SK-N-SH (cell line): ENCODE data around the gene RNF169. TPM values are rescaled to one million over a fixed set of nuclear protein-coding genes. Genes with fewer than 3 reads are reported as not detected.

Experiments
- CTCF ChIA-PET: fragments of 300-600, 350-600 bp; formaldehyde crosslinking; extraction: SDS; loops from one replicate; lab custom pipeline; 2021; lab: Yijun Ruan, JAX
- POLR2A ChIA-PET: fragments of 350-600 bp; sonication (Branson Sonifier 250); formaldehyde crosslinking; extraction: SDS; loops from one replicate; lab custom pipeline; 2020; ENCODE audit warnings: antibody characterized with exemption, inconsistent platforms; lab: Yijun Ruan, JAX
- DNase-seq: peaks from one replicate; pipeline ENCODE4 v3.0.0; 2012
- H2AFZ ChIP-seq: fragments of 200-600 bp; sonication (generic); 2 replicates; pipeline ENCODE4 v1.8.1; 2016; ENCODE audit warnings: antibody characterized with exemption, mild to moderate bottlenecking, low read depth
- H3F3A ChIP-seq: fragments of 200-600 bp; sonication (generic); replicated peaks from 2 replicates; pipeline ENCODE3; 2016; ENCODE audit warnings: antibody characterized with exemption, mild to moderate bottlenecking; ENCODE audit not compliant: insufficient read depth
- H3K27ac ChIP-seq, 2 experiments: fragments of 200-500 bp in 1 of 2; fragments of 200-600 bp in 1 of 2; sonication (Bioruptor generic) in 1 of 2; sonication (generic), shearing (Covaris generic) in 1 of 2; 2 replicates each; pipeline versions ENCODE4 v1.5.1 to v1.6.1; 2014 to 2016; ENCODE audit warnings: low read depth in 2 of 2, inconsistent platforms in 1 of 2, low read length in 1 of 2, mild to moderate bottlenecking in 1 of 2, mixed read lengths in 1 of 2
- H3K27me3 ChIP-seq: fragments of 200-600 bp; sonication (generic), shearing (Covaris generic); 2 replicates; pipeline ENCODE4 v1.6.1; 2016; ENCODE audit warnings: mixed run types; ENCODE audit not compliant: insufficient read depth
- H3K36me3 ChIP-seq, 2 experiments: fragments of 200-500 bp in 1 of 2; fragments of 200-600 bp in 1 of 2; sonication (Bioruptor generic) in 1 of 2; sonication (generic) in 1 of 2; replicated peaks in 1 of 2; 2 replicates each; pipeline versions ENCODE3 to v1.5.1; 2014 to 2016; ENCODE audit warnings: low read length in 1 of 2, mild to moderate bottlenecking in 1 of 2; ENCODE audit not compliant: insufficient read depth in 2 of 2, control insufficient read depth in 1 of 2
- H3K4me1 ChIP-seq, 2 experiments: fragments of 200-500 bp in 1 of 2; fragments of 200-600 bp in 1 of 2; sonication (Bioruptor generic) in 1 of 2; sonication (generic), shearing (Covaris generic) in 1 of 2; 2 replicates each; pipeline versions ENCODE4 v1.5.1 to v1.6.1; 2014 to 2016; ENCODE audit warnings: low read depth in 1 of 2, low read length in 1 of 2, mixed run types in 1 of 2; ENCODE audit not compliant: insufficient read depth in 2 of 2, control insufficient read depth in 1 of 2
- H3K4me2 ChIP-seq: fragments of 200-600 bp; sonication (generic), shearing (Covaris generic); 2 replicates; pipeline ENCODE4 v1.6.1; 2017; ENCODE audit warnings: mixed run types
- H3K4me3 ChIP-seq, 2 experiments: fragments of 200-500 bp in 1 of 2; fragments of 200-600 bp in 1 of 2; sonication (Bioruptor generic) in 1 of 2; sonication (generic), shearing (Covaris generic) in 1 of 2; 2 replicates each; pipeline versions ENCODE4 v1.5.1 to v1.8.1; 2014 to 2016; ENCODE audit warnings: low read depth in 2 of 2, inconsistent platforms in 1 of 2, low read length in 1 of 2, mild to moderate bottlenecking in 1 of 2, mixed read lengths in 1 of 2, moderate library complexity in 1 of 2
- H3K79me2 ChIP-seq: fragments of 200-600 bp; sonication (generic); 2 replicates; pipeline ENCODE4 v1.8.1; 2017; ENCODE audit warnings: mild to moderate bottlenecking; ENCODE audit not compliant: insufficient read depth
- H3K9ac ChIP-seq: fragments of 200-600 bp; sonication (generic); 2 replicates; pipeline ENCODE4 v1.6.1; 2017; ENCODE audit warnings: mixed run types
- H3K9me2 ChIP-seq: fragments of 200-600 bp; sonication (generic); 2 replicates; pipeline ENCODE4 v1.6.1; 2017; ENCODE audit warnings: mixed run types
- H3K9me3 ChIP-seq: fragments of 200-600 bp; sonication (generic); 2 replicates; pipeline ENCODE4 v1.6.1; 2017; ENCODE audit warnings: mixed run types, mild to moderate bottlenecking, moderate library complexity
- H4K20me1 ChIP-seq: fragments of 200-600 bp; sonication (generic); 2 replicates; pipeline ENCODE4 v1.6.1; 2017; ENCODE audit warnings: mild to moderate bottlenecking, mixed run types; ENCODE audit not compliant: insufficient read depth
- ELF1 ChIP-seq: IDR thresholded peaks from 2 replicates; pipeline ENCODE4 v1.4.0; 2012
- EP300 ChIP-seq, 2 experiments: IDR thresholded peaks; 2 replicates each; pipeline versions ENCODE4 v1.4.0 to v1.6.1; 2012; ENCODE audit warnings: borderline replicate concordance in 1 of 2, low read depth in 1 of 2, low read length in 1 of 2
- EZH2phosphoT487 ChIP-seq: fragments of 200-600 bp; sonication (generic); IDR thresholded peaks from 2 replicates; pipeline ENCODE4 v1.6.1; 2017; ENCODE audit warnings: low read depth, mixed run types, mild to moderate bottlenecking, antibody characterized with exemption, moderate library complexity, borderline replicate concordance
- FOSL2 ChIP-seq: IDR thresholded peaks from 2 replicates; pipeline ENCODE4 v1.4.0; 2012; ENCODE audit warnings: low read depth, mild to moderate bottlenecking, moderate library complexity, borderline replicate concordance
- FOXM1 ChIP-seq: IDR thresholded peaks from 2 replicates; pipeline ENCODE4 v1.4.0; 2012; ENCODE audit warnings: low read depth, mild to moderate bottlenecking
- GATA2 ChIP-seq: sonication (generic); formaldehyde crosslinking; IDR thresholded peaks from 2 replicates; pipeline ENCODE4 v1.5.0; 2020; ENCODE audit warnings: mild to moderate bottlenecking, missing genetic modification reagents
- NFIC ChIP-seq: IDR thresholded peaks from 2 replicates; pipeline ENCODE4 v1.4.0; 2012; ENCODE audit warnings: borderline replicate concordance
- NRF1 ChIP-seq: IDR thresholded peaks from 2 replicates; pipeline ENCODE4 v1.6.1; 2012; ENCODE audit warnings: low read depth, mild to moderate bottlenecking, low read length
- POLR2AphosphoS5 ChIP-seq: IDR thresholded peaks from 2 replicates; pipeline ENCODE4 v1.6.1; 2012; ENCODE audit warnings: low read depth, low read length
- RFX5 ChIP-seq: IDR thresholded peaks from 2 replicates; pipeline ENCODE4 v1.6.1; 2012; ENCODE audit warnings: mild to moderate bottlenecking, improper control_type of control experiment, low read length
- SIN3A ChIP-seq: IDR thresholded peaks from 2 replicates; pipeline ENCODE4 v1.6.1; 2012; ENCODE audit warnings: low read depth, mild to moderate bottlenecking, low read length, moderate library complexity, borderline replicate concordance
- SMC3 ChIP-seq: IDR thresholded peaks from 2 replicates; pipeline ENCODE4 v1.6.1; 2012; ENCODE audit warnings: low read depth, low read length, improper control_type of control experiment
- TCF12 ChIP-seq: IDR thresholded peaks from 2 replicates; pipeline ENCODE4 v1.4.0; 2012
- WGBS: methylation state at CpG from one replicate; pipeline ENCODE4 v1.1.6; 2017; ENCODE audit warnings: low lambda C conversion rate; 5-methylcytosine and 5-hydroxymethylcytosine counted together
- polyA plus RNA-seq, 3 experiments: library from polyadenylated mRNA; depleted of rRNA; stranded (reverse); fragments of >200 nt; gene quantifications; 2 replicates each; pipeline ENCODE4 v1.2.3, GENCODE V29; 2012
- TF ChIP-seq, protein P1 (sequence below): IDR thresholded peaks from 2 replicates; pipeline ENCODE4 v1.6.1; 2012; ENCODE audit warnings: mild to moderate bottlenecking, low read depth, low read length, moderate library complexity
- TF ChIP-seq, protein P2 (sequence below): IDR thresholded peaks from 2 replicates; pipeline ENCODE4; 2012
- TF ChIP-seq, protein P3 (sequence below): IDR thresholded peaks from 2 replicates; pipeline ENCODE4 v1.4.0; 2012; ENCODE audit warnings: low read depth, borderline replicate concordance
- TF ChIP-seq, protein P4 (sequence below): IDR thresholded peaks from 2 replicates; pipeline ENCODE4 v1.4.0; 2012; ENCODE audit warnings: low read depth, borderline replicate concordance

RNF169 gene
- polyA plus RNA-seq, 1 of the 3 experiments (the other 2 are of a cell fraction) = 2.2 TPM

DNA sequence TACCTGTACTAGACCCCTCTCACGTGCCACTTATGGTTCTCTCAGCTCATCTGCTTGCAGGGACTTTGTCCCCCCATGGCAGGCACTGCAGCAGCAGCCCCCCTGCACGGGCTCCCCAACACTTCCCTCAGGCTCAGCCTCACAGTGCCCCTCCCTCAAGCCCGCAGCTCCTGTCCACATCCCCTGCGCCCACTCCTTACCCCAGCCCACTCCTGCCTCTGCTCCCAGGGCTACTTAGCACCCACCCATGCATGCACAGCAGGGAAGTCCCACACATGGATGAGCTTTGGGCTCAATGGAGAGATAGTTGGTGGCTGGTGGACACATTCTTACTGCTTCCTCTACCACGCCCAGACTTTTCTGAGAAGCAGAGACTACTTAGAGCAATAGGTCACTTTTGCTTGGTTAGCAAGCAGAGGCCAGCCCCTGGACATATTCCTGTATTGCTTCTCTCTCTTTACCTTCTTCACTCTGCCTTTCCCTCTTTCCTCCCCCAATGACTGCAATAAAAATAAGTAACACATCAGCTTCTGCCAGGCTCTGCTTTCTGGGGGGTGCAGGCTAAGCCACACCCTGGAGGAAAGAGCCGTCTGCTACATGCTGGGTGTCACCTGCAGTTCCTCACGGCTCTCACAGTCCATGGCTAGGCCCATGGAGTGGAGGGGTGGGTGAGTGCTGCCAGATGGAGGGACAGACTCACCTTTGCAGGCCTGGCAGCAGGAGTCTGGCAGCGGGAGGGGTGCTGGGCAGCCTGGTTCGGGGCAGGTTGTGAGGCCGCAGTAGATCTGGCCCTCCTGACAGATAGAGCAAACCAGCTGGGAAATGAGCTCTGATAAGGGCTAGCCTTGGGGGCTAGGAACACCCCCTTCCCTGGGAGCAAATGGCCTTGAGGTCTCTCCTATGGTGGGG lies 40.8 kb upstream of the RNF169 start:
- no peak overlapping the region for H3K4me2 ChIP-seq
- no peak overlapping the region for H3K9ac ChIP-seq
- no peaks in the 10 kb centered on the region for H4K20me1 ChIP-seq
- no peaks in the 10 kb centered on the region for H3F3A ChIP-seq
- peaks cover 9 to 19% of the 10 kb centered on the region in 2 experiments; a peak in 3 of 4 replicates for H3K4me1 ChIP-seq
- H3K36me3 ChIP-seq = no peaks in the 10 kb centered on the region
- no peak for DNase-seq
- no peak overlapping the region for H3K27ac ChIP-seq
- no peak overlapping the region for H3K4me3 ChIP-seq
- H2AFZ ChIP-seq = no peak overlapping the region
- no peaks in the 10 kb centered on the region for H3K79me2 ChIP-seq
- 83% methylated on average over 9 of the region's 10 CpGs for WGBS
- H3K27me3 ChIP-seq = no peaks in the 10 kb centered on the region
- no peaks in the 10 kb centered on the region for H3K9me3 ChIP-seq
- TF ChIP-seq SMC3 (no peak), NRF1 (no peak), SIN3A (no peak), TCF12 (no peak)
- H3K9me2 ChIP-seq = no peaks in the 10 kb centered on the region
- ChIA-PET CTCF (interaction anchor here (1.3 to 15.6 kb wide), 3 partner anchors 18 to 315 kb away, joined by 3 to 243 read pairs (median 10); no protein-coding TSS in a partner anchor), POLR2A (no interaction called here)

DNA sequence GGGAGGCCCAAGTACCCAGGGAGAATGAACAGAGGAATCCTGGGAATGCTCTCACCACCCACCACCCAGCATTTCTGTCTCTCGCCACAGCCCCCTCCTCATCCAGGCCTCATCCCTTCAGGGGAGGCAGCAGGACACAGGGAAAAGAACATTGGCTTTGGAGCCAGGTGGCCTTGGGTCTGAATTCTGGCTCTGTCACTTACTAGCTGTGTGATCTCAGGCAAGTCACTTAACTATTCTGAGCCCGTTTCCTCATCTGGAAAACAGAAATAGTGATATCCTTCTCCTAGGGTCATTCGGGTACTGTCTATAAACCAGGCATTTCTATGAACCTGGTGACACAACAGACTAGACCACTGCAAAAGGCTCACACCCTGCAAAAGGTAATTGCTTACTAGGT lies 39.5 kb upstream of the RNF169 start:
- no peaks in the 10 kb centered on the region for H4K20me1 ChIP-seq
- POLR2A ChIA-PET = no interaction called here

More for the DNA sequence above, 39.5 kb upstream of the RNF169 start:
- CTCF ChIA-PET = interaction anchor here (15.6 kb wide), 1 partner anchor 17 kb away, joined by 243 read pairs; no protein-coding TSS in a partner anchor
- Histone ChIP-seq H3K4me1 (peaks cover 9 to 19% of the 10 kb centered on the region in 2 experiments; a peak in 3 of 4 replicates), H3K36me3 (no peaks in the 10 kb centered on the region), H3K9me2 (no peaks in the 10 kb centered on the region), H3K9me3 (no peaks in the 10 kb centered on the region), H2AFZ (no peak overlapping the region), H3K27ac (no peak overlapping the region), H3K79me2 (no peaks in the 10 kb centered on the region), H3F3A (no peaks in the 10 kb centered on the region), H3K27me3 (no peaks in the 10 kb centered on the region), H3K4me2 (no peak overlapping the region), H3K9ac (no peak overlapping the region), H3K4me3 (no peak overlapping the region)
- 60% methylated on average over 3 of the region's 3 CpGs for WGBS
- TF ChIP-seq NFIC = no peak
- TF ChIP-seq POLR2AphosphoS5 = no peak
- TF ChIP-seq SMC3 = no peak
- TF ChIP-seq, protein P1, sequence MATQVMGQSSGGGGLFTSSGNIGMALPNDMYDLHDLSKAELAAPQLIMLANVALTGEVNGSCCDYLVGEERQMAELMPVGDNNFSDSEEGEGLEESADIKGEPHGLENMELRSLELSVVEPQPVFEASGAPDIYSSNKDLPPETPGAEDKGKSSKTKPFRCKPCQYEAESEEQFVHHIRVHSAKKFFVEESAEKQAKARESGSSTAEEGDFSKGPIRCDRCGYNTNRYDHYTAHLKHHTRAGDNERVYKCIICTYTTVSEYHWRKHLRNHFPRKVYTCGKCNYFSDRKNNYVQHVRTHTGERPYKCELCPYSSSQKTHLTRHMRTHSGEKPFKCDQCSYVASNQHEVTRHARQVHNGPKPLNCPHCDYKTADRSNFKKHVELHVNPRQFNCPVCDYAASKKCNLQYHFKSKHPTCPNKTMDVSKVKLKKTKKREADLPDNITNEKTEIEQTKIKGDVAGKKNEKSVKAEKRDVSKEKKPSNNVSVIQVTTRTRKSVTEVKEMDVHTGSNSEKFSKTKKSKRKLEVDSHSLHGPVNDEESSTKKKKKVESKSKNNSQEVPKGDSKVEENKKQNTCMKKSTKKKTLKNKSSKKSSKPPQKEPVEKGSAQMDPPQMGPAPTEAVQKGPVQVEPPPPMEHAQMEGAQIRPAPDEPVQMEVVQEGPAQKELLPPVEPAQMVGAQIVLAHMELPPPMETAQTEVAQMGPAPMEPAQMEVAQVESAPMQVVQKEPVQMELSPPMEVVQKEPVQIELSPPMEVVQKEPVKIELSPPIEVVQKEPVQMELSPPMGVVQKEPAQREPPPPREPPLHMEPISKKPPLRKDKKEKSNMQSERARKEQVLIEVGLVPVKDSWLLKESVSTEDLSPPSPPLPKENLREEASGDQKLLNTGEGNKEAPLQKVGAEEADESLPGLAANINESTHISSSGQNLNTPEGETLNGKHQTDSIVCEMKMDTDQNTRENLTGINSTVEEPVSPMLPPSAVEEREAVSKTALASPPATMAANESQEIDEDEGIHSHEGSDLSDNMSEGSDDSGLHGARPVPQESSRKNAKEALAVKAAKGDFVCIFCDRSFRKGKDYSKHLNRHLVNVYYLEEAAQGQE = no peak
- TF ChIP-seq RFX5 = no peak
- no peak for TF ChIP-seq FOSL2
- no peak for TF ChIP-seq TCF12
- TF ChIP-seq GATA2 (CRISPR knock-in tag) = no peak
- no peak for TF ChIP-seq EZH2phosphoT487
- TF ChIP-seq, protein P2, sequence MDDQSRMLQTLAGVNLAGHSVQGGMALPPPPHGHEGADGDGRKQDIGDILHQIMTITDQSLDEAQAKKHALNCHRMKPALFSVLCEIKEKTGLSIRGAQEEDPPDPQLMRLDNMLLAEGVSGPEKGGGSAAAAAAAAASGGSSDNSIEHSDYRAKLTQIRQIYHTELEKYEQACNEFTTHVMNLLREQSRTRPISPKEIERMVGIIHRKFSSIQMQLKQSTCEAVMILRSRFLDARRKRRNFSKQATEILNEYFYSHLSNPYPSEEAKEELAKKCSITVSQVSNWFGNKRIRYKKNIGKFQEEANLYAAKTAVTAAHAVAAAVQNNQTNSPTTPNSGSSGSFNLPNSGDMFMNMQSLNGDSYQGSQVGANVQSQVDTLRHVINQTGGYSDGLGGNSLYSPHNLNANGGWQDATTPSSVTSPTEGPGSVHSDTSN = no peak
- TF ChIP-seq FOXM1 = no peak
- TF ChIP-seq, protein P3, sequence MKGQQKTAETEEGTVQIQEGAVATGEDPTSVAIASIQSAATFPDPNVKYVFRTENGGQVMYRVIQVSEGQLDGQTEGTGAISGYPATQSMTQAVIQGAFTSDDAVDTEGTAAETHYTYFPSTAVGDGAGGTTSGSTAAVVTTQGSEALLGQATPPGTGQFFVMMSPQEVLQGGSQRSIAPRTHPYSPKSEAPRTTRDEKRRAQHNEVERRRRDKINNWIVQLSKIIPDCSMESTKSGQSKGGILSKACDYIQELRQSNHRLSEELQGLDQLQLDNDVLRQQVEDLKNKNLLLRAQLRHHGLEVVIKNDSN = no peak
- TF ChIP-seq, protein P4, sequence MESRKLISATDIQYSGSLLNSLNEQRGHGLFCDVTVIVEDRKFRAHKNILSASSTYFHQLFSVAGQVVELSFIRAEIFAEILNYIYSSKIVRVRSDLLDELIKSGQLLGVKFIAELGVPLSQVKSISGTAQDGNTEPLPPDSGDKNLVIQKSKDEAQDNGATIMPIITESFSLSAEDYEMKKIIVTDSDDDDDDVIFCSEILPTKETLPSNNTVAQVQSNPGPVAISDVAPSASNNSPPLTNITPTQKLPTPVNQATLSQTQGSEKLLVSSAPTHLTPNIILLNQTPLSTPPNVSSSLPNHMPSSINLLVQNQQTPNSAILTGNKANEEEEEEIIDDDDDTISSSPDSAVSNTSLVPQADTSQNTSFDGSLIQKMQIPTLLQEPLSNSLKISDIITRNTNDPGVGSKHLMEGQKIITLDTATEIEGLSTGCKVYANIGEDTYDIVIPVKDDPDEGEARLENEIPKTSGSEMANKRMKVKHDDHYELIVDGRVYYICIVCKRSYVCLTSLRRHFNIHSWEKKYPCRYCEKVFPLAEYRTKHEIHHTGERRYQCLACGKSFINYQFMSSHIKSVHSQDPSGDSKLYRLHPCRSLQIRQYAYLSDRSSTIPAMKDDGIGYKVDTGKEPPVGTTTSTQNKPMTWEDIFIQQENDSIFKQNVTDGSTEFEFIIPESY = no peak
- TF ChIP-seq ELF1 = no peak
- no peak for TF ChIP-seq NRF1
- no peak for TF ChIP-seq EP300 (IDR thresholded peaks at IDR 0.05; ENCODE audit: borderline replicate concordance in 1 of 2, low read depth in 1 of 2, low read length in 1 of 2)
- DNase-seq = no peak
